HG03108 (cell line): ENCODE results near the gene PDLIM1.

Source experiments
- ATAC-seq: cut with Tn5 transposase; IDR thresholded peaks from one replicate; pipeline ENCODE4 v1.9.1; 2021; ENCODE audit warnings: moderate library complexity; ENCODE audit not compliant: unreplicated experiment

The PDLIM1 gene, protein sequence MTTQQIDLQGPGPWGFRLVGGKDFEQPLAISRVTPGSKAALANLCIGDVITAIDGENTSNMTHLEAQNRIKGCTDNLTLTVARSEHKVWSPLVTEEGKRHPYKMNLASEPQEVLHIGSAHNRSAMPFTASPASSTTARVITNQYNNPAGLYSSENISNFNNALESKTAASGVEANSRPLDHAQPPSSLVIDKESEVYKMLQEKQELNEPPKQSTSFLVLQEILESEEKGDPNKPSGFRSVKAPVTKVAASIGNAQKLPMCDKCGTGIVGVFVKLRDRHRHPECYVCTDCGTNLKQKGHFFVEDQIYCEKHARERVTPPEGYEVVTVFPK

DNA sequence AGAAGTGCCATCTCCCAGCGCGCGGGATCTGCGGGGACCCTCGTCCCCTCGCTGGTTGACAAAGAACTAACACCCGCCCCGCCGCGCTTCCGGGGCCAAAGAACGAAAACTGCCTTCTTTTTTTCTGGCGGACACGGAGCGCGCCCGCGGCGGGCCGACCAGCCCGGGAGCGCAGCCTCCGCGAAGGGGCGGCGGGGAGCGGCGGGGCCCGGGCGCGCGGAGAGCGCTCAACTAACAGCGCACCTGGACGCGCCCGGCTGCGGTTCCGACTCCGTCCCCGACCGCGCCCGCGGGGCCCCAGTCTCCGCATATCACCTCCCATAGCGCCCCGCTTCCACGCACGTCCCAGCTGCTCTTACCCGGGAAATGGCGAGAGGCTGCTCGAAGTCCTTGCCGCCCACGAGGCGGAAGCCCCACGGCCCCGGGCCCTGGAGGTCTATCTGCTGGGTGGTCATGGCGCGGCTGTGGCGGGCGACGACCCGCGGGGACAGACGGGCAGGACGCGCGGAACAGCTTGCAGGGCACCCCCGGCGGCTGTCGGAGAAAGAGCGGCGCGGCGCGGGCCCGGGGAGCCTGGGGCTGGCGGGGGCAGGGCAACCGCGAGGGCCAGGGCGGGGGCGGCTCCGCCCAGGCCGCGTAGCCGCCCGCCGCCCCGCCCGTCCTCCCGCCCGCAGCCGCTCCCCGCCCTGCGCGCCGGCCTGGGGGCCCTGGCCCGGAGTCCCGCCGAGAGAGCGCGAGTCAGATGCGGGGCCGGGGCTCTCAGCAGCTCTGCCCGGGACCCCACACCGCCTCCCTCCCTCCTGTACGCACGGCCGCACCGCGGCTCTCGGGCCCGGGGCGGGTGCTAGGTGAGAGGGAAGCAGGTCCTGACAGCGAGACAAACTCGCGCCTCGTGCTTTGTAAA lies at the start of gene PDLIM1:
Gene PDLIM1, minus strand, starts transcription at position 543 of the 904 bp plus-strand sequence. Its CDS starts 88 bp downstream, at position 455.
- ATAC-seq, result peak; percentile 27

DNA sequence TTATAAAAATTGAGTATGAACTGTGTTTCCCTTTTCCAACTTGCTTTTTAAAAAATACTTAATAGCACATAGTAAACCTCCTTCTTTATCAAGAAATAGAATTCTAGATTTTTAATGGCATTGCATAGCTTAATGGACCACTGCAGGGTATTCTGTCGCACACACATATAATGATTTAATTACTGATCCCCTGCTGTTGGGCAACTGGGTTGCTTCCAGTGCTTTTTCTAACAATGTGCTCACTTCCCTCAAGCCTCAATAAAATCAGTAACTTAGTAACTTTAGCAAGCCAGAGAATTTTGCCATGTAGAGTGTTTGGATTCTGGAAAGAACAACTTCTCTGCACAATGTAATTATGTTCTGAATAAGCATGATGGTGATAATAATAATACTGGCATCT lies 49.1 kb upstream of the PDLIM1 start:
- ATAC-seq, result no peak

DNA sequence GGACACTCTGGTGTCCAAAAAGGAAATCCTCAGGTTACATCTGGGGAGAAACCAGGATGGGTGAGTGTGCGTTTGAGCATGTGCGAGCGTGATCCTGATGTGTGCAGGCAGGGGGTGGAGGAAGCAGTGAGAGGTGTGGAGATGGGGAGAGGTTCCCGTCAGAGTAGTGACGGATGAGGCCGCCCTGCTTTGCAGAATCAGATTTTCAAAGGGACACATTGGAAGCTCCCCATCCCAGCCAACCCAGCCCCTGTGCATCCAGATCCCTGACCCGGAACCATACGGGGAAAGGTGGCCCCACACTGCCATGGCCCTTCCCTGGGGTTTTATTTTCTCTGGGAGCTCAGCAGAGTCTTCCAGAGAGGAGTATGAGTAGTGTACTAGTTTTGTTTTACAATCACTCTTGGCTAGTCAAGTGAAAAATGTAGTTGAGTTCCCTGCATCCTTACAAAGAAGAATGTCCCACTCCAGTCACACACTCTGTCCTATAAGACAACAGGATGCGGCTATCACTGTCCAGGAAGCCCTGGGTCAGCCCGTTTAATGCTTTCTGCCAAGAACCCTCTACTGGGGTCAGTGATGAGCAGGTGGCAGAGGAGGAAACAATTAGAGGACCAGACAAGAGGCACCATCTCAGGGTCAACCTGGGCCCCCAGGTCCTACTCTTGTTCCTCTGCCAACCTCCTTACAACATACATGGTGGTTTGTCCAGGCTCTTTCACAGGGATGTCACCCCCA lies 46.8 kb upstream of the PDLIM1 start:
- no peak for ATAC-seq

- no peak for ATAC-seq
Measured at GRCh38 chr10:95336702-95337101, 45.9 kb upstream of the PDLIM1 start.

- ATAC-seq, result no peak
Measured at GRCh38 chr10:95335933-95336699, 45.3 kb upstream of the PDLIM1 start.

GRCh38 chr10:95334805-95335144 lies 44.0 kb upstream of the PDLIM1 start:
- no peak for ATAC-seq

GRCh38 chr10:95333997-95334804 lies 43.4 kb upstream of the PDLIM1 start:
- no peak for ATAC-seq

DNA sequence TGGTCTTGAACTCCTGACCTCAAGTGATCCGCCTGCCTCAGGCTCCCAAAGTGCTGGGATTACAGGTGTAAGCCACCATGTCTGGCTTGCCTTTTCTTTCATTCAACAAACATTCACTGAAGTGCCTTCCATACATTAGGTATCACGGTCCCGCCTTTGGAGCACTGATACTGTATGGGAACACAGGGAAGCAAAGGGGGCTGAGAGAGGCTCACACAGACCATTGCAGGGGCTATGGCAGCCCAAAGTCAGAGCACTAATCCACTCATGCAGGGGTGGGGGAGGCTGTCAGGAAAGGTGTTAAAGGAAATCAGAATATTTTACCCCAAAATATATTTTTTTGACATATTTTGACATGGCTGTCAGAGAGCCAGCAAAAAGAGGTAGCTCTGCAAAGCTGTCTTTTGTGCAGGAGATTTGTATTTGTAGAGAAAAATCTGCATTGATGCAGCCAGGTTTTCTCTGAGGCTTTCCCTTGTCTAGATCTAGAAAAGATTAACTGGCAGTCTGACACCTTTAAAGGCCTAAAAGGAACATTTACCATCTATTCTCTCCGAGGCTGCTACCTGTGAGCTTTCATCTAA lies 42.0 kb upstream of the PDLIM1 start:
- no peak for ATAC-seq

DNA sequence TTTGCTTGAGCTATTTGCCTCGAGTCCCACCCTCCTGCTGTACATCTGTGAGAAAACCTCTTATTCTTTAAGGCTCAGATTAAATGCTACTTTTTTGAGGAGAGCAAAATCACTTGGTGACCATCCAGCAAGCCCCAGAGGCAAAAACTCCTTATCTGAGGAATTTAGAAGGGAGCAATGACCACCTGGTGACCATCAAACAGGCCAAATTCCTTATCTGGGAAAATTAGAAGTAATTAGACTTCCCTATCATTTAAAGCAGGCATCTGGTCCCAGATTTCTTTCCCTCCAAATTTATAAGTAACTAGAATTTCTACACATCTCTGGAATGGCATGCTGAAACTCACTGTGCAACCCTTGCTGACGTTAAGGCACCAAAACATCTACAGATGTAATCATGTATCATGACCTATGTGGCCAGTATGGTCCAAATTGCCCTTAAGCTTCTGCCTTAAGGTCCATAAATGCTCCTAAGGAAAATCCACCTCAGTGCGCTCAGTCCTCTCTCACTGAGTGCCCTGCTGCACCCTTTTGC lies 40.9 kb upstream of the PDLIM1 start:
- ATAC-seq, result no peak

GRCh38 chr10:95330966-95331453 lies 40.2 kb upstream of the PDLIM1 start:
- ATAC-seq, result no peak

DNA sequence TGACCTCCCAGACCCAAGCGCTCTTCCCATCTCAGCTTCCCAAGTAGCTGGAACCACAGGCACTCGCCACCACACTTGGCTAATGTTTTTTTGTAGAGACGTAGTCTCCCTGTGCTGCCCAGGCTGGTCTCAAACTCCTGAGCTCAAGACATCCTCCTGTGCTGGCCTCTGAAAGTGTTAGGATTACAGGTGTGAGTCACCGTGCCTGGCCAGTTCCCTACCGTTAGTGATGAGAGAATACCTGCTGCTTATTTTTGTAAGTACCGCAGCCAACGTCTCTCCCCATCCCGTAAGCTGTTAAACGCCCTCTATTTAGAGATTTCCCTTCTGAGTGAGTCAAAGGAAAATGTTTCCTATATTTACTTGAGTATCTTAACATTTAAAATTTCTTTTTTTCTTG lies 38.5 kb upstream of the PDLIM1 start:
- ATAC-seq, result no peak

GRCh38 chr10:95328013-95328412 lies 37.2 kb upstream of the PDLIM1 start:
- ATAC-seq, result no peak

DNA sequence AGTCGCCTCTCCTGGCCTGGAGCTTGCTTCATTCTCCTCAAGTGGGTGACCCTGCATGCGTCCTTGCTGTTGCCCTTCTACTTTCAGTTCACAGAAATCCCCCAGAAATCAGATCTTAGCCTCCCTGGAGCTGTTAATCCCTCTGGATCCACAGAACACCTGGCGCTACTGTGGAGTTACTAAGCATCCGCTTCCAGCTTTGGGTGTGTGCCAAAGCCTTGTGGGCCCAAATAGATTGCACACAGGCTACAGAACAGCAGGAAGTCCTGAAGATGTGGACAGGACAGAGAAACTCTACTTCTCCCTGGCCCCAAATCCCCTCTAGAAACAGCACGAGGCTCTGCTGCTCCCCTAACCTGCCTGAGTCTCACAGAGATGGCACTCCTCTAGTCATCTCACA lies 36.6 kb upstream of the PDLIM1 start:
- ATAC-seq, result no peak

DNA sequence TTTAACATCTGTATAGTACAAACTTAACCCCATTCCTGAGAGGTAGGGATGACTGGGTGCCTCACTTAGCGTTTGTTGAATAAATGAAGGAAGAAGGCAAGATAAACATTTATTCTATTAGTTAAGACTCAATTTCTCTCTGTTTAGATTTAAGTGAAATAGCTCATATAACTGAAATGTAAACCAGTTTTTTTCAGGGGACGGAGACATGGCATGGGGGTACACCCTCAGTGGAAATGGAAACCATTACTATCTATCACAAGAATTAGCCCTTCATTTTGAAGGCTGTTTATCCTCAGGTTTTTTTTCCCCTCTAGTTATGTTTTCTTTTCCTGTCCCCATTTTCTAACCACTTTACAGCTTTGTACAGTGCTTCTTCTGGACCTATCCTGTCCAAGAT lies 35.6 kb upstream of the PDLIM1 start:
- no peak for ATAC-seq

- ATAC-seq, result no peak
Measured at GRCh38 chr10:95325863-95326262, 35.1 kb upstream of the PDLIM1 start.

- no peak for ATAC-seq
Measured at GRCh38 chr10:95324436-95325268, 33.8 kb upstream of the PDLIM1 start.

GRCh38 chr10:95321554-95322301 lies 30.9 kb upstream of the PDLIM1 start:
- ATAC-seq, result no peak

- ATAC-seq, result no peak
Measured at GRCh38 chr10:95319239-95319638, 28.4 kb upstream of the PDLIM1 start.
